ENCODE results near the gene PDZRN4. TPM values are rescaled to one million over a fixed set of nuclear protein-coding genes. Genes with fewer than 3 reads are reported as not detected.

PDZRN4 gene
- total and polyA plus RNA-seq, 2 donors (not counting 3 experiments of a cell fraction or from before 2014, with no cell fraction given): not detected

GRCh38 chr12:41460906-41461305, 272.8 kb downstream of the PDZRN4 start:
- dilution Hi-C loops (cut with MboI; ENCODE audit: extremely low pct_ligation_motif_present, low sequenced_read_pairs) (no loop called here), intact Hi-C loops (cut with micrococcal nuclease) (no loop called here)
- Histone ChIP-seq H2AFZ (ENCODE audit: low read depth, low read length) (no peak overlapping the region), H3K4me3 (replicated peaks in 1 of 3; ENCODE audit: insufficient read depth in 1 of 3, low read depth in 1 of 3, low read length in 3 of 3) (no peak overlapping the region), H3K9ac (replicated peaks; ENCODE audit: extremely low read depth, insufficient read depth, low read length) (no peak overlapping the region), H3K36me3 (ENCODE audit: control insufficient read depth in 2 of 2, extremely low read depth in 1 of 2, insufficient read depth in 2 of 2, low read length in 2 of 2) (no peaks in the 10 kb centered on the region), H3K79me2 (ENCODE audit: control insufficient read depth, insufficient read depth, low read length) (no peaks in the 10 kb centered on the region), H3K27ac (ENCODE audit: insufficient read depth, low read depth, low read length) (no peak overlapping the region), H3K9me3 (replicated peaks; ENCODE audit: control insufficient read depth, insufficient read depth, low read length) (no peaks in the 10 kb centered on the region), H3K27me3 (ENCODE audit: control insufficient read depth in 2 of 2, insufficient read depth in 2 of 2, low read length in 2 of 2) (no peaks in the 10 kb centered on the region), H3K4me1 (ENCODE audit: control insufficient read depth, extremely low read depth, insufficient read depth, low read length) (peaks cover 8% of the 10 kb centered on the region), H3K4me2 (ENCODE audit: insufficient read depth, low read length) (no peak overlapping the region), H3K9me1 (replicated peaks; ENCODE audit: control insufficient read depth, extremely low read depth, insufficient read depth, low read length) (no peaks in the 10 kb centered on the region), H4K20me1 (replicated peaks; ENCODE audit: control insufficient read depth, extremely low read depth, insufficient read depth, low read length) (no peaks in the 10 kb centered on the region)
- no TSS peak for BruUV-seq (replicated peaks)
- DNase-seq (ENCODE audit: low read depth, low spot score): no peak
- TF ChIP-seq MYC (IDR thresholded peaks at IDR 0.05; ENCODE audit: low read depth, low read length) (no peak), EZH2 (IDR thresholded peaks at IDR 0.05; ENCODE audit: borderline replicate concordance, low read depth, low read length, severe bottlenecking) (no peak), POLR2A (IDR thresholded peaks at IDR 0.05; ENCODE audit: low read depth, low read length) (no peak), GATA2 (IDR thresholded peaks at IDR 0.05; ENCODE audit: insufficient read depth, insufficient read length, low read depth, low read length) (no peak), FOS (IDR thresholded peaks at IDR 0.05; ENCODE audit: borderline replicate concordance, insufficient read depth, low read length) (no peak), JUN (IDR thresholded peaks at IDR 0.05; ENCODE audit: borderline replicate concordance, insufficient read depth, insufficient read length, low read depth) (no peak), POLR2AphosphoS5 (IDR thresholded peaks at IDR 0.05; ENCODE audit: insufficient read depth, low read depth, low read length) (no peak), MAX (IDR thresholded peaks at IDR 0.05; ENCODE audit: insufficient read depth, insufficient read length) (no peak)
- TF ChIP-seq, protein P1, sequence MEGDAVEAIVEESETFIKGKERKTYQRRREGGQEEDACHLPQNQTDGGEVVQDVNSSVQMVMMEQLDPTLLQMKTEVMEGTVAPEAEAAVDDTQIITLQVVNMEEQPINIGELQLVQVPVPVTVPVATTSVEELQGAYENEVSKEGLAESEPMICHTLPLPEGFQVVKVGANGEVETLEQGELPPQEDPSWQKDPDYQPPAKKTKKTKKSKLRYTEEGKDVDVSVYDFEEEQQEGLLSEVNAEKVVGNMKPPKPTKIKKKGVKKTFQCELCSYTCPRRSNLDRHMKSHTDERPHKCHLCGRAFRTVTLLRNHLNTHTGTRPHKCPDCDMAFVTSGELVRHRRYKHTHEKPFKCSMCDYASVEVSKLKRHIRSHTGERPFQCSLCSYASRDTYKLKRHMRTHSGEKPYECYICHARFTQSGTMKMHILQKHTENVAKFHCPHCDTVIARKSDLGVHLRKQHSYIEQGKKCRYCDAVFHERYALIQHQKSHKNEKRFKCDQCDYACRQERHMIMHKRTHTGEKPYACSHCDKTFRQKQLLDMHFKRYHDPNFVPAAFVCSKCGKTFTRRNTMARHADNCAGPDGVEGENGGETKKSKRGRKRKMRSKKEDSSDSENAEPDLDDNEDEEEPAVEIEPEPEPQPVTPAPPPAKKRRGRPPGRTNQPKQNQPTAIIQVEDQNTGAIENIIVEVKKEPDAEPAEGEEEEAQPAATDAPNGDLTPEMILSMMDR (IDR thresholded peaks at IDR 0.05; ENCODE audit: extremely low read depth in 1 of 2, insufficient read depth in 1 of 2, low read depth in 1 of 2, low read length in 2 of 2): no peak
- FAIRE-seq: no peak
- ChIA-PET POLR2A (no interaction called here), CTCF (no interaction called here)
